Suprapubic skin (tissue), 4 donors: ENCODE results near the gene CRTC2.

Experiments
- CTCF ChIP-seq, 2 donors: fragments of 200-600 bp in 1 of 2; fragments of 450-650 bp in 1 of 2; sonication (generic) in 1 of 2; IDR thresholded peaks; one replicate each; pipeline ENCODE4 v1.5.1; 2016 to 2019; ENCODE audit warnings: antibody characterized with exemption in 2 of 2, mild to moderate bottlenecking in 1 of 2, moderate library complexity in 1 of 2
- EP300 ChIP-seq: sonication (generic); formaldehyde crosslinking; IDR thresholded peaks from one replicate; pipeline ENCODE4 v1.6.1; 2017; ENCODE audit warnings: antibody characterized with exemption
- POLR2A ChIP-seq, 2 donors: fragments of 450-650 bp; IDR thresholded peaks; one replicate each; pipeline ENCODE4 v1.6.1; 2017; ENCODE audit warnings: antibody characterized with exemption in 2 of 2, mild to moderate bottlenecking in 2 of 2, moderate library complexity in 2 of 2
- POLR2AphosphoS5 ChIP-seq, 3 donors: sonication (generic); formaldehyde crosslinking; IDR thresholded peaks; one replicate each; pipeline ENCODE4 v1.6.1; 2017; ENCODE audit warnings: antibody characterized with exemption in 3 of 3

- no peak for TF ChIP-seq CTCF (IDR thresholded peaks at IDR 0.05)
- TF ChIP-seq POLR2AphosphoS5 (IDR thresholded peaks at IDR 0.05) = peak in 2 of 3 donors; percentile 58 to 72
- peak in 1 of 2 donors; percentile 13 for TF ChIP-seq POLR2A (IDR thresholded peaks at IDR 0.05)
- no peak for TF ChIP-seq EP300
Observed at GRCh38 chr1:153922972-153923925, 35.2 kb downstream of the CRTC2 start, which contains the start of gene GATAD2B.
